Measurements from ENCODE around the gene KCNRG. TPM values are rescaled to one million over a fixed set of nuclear protein-coding genes. Genes with fewer than 3 reads are reported as not detected.

The KCNRG gene
- total RNA-seq, 1 donor from 2014 or later: 0.61 TPM

DNA sequence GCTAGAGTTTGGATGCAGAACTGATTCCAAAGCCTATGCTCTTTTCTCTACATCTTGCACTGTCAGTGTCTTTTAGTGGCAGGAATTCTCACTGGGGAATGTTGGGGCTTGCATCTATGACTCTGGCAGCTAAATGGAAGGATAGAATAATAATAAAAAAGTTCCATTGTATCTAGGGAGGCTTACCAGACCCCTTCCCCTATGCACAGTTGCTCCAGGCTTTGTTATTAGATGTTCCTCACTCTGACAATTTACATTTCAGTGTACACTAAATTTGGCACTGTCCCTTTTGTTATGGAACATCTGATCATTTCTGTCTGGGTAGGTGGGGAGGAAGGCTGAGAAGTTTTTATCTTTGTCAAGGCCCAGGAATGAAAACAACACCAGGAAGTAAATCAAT lies 22.1 kb upstream of the KCNRG start:
- no peak overlapping the region for H3K4me3 Mint-ChIP-seq (ENCODE audit: unreplicated experiment)
- Histone ChIP-seq H3K9me3 (ENCODE audit: insufficient read depth, low read depth, low read length) (no peaks in the 10 kb centered on the region), H3K27ac (ENCODE audit: low read depth, low read length) (no peak overlapping the region), H3K4me2 (ENCODE audit: low read length) (no peak overlapping the region), H3K36me3 (ENCODE audit: insufficient read depth, low read length) (peaks cover 6% of the 10 kb centered on the region), H3K4me3 (ENCODE audit: insufficient read depth, low read depth, low read length) (no peak overlapping the region), H3K79me2 (ENCODE audit: insufficient read depth, low read length) (peaks cover 8% of the 10 kb centered on the region), H4K20me1 (ENCODE audit: insufficient read depth, low read length) (peaks cover 2% of the 10 kb centered on the region), H2AFZ (ENCODE audit: low read depth, low read length) (no peak overlapping the region), H3K4me1 (ENCODE audit: insufficient read depth, low read length) (peaks cover 6% of the 10 kb centered on the region), H3K27me3 (ENCODE audit: insufficient read depth, low read length) (no peaks in the 10 kb centered on the region), H3K9ac (ENCODE audit: low read length) (no peak overlapping the region)
- no peak for TF ChIP-seq EZH2 (IDR thresholded peaks at IDR 0.05; ENCODE audit: insufficient read depth, low read length)
- TF ChIP-seq, protein P1, sequence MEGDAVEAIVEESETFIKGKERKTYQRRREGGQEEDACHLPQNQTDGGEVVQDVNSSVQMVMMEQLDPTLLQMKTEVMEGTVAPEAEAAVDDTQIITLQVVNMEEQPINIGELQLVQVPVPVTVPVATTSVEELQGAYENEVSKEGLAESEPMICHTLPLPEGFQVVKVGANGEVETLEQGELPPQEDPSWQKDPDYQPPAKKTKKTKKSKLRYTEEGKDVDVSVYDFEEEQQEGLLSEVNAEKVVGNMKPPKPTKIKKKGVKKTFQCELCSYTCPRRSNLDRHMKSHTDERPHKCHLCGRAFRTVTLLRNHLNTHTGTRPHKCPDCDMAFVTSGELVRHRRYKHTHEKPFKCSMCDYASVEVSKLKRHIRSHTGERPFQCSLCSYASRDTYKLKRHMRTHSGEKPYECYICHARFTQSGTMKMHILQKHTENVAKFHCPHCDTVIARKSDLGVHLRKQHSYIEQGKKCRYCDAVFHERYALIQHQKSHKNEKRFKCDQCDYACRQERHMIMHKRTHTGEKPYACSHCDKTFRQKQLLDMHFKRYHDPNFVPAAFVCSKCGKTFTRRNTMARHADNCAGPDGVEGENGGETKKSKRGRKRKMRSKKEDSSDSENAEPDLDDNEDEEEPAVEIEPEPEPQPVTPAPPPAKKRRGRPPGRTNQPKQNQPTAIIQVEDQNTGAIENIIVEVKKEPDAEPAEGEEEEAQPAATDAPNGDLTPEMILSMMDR (IDR thresholded peaks at IDR 0.05; ENCODE audit: insufficient read depth, low read depth, low read length): no peak
- FAIRE-seq: no peak
- no peak overlapping the region for H3K27ac Mint-ChIP-seq (ENCODE audit: unreplicated experiment)
- no peaks in the 10 kb centered on the region for H3K27me3 Mint-ChIP-seq (ENCODE audit: low read depth, unreplicated experiment)
- H3K9me3 Mint-ChIP-seq (ENCODE audit: unreplicated experiment): no peaks in the 10 kb centered on the region
- peaks cover 6% of the 10 kb centered on the region for H3K4me1 Mint-ChIP-seq (ENCODE audit: low read depth, unreplicated experiment)
- DNase-seq (ENCODE audit: low read depth): no peak
- H3K36me3 Mint-ChIP-seq (ENCODE audit: low read depth, unreplicated experiment): no peaks in the 10 kb centered on the region

DNA sequence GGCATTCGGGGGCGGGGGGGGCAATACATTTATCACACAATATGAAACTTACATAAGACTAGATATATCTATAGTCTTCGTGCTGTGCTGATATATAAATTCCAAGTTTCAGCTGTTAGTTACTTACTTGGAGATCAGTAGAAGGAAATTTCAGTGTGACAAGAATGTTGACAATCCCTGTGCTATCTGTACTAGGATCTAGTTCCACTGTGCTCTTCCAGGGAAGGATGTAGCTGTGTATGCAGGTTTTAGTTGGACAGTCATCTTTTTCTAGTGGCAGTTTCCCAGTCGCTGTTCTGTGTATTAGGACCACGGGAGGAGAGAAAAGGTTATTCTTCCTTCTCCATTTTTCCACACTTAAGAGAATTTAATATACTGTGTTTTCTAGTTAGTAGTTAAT lies 21.6 kb upstream of the KCNRG start:
- Histone ChIP-seq H3K9ac (ENCODE audit: low read length) (no peak overlapping the region), H3K27ac (ENCODE audit: low read depth, low read length) (no peak overlapping the region), H3K4me3 (ENCODE audit: insufficient read depth, low read depth, low read length) (no peak overlapping the region), H3K27me3 (ENCODE audit: insufficient read depth, low read length) (no peaks in the 10 kb centered on the region), H3K4me2 (ENCODE audit: low read length) (no peak overlapping the region), H2AFZ (ENCODE audit: low read depth, low read length) (no peak overlapping the region), H3K79me2 (ENCODE audit: insufficient read depth, low read length) (peaks cover 14% of the 10 kb centered on the region), H3K4me1 (ENCODE audit: insufficient read depth, low read length) (peaks cover 10% of the 10 kb centered on the region), H3K36me3 (ENCODE audit: insufficient read depth, low read length) (peaks cover 6% of the 10 kb centered on the region), H4K20me1 (ENCODE audit: insufficient read depth, low read length) (peaks cover 7% of the 10 kb centered on the region), H3K9me3 (ENCODE audit: insufficient read depth, low read depth, low read length) (no peaks in the 10 kb centered on the region)
- Mint-ChIP-seq H3K36me3 (ENCODE audit: low read depth, unreplicated experiment) (no peaks in the 10 kb centered on the region), H3K4me1 (ENCODE audit: low read depth, unreplicated experiment) (peaks cover 11% of the 10 kb centered on the region), H3K27me3 (ENCODE audit: low read depth, unreplicated experiment) (no peaks in the 10 kb centered on the region), H3K9me3 (ENCODE audit: unreplicated experiment) (no peaks in the 10 kb centered on the region), H3K4me3 (ENCODE audit: unreplicated experiment) (no peak overlapping the region), H3K27ac (ENCODE audit: unreplicated experiment) (no peak overlapping the region)
- TF ChIP-seq EZH2 (IDR thresholded peaks at IDR 0.05; ENCODE audit: insufficient read depth, low read length): no peak
- TF ChIP-seq, protein P1 (IDR thresholded peaks at IDR 0.05; ENCODE audit: insufficient read depth, low read depth, low read length): no peak
- FAIRE-seq (no peak), DNase-seq (ENCODE audit: low read depth) (no peak)

DNA sequence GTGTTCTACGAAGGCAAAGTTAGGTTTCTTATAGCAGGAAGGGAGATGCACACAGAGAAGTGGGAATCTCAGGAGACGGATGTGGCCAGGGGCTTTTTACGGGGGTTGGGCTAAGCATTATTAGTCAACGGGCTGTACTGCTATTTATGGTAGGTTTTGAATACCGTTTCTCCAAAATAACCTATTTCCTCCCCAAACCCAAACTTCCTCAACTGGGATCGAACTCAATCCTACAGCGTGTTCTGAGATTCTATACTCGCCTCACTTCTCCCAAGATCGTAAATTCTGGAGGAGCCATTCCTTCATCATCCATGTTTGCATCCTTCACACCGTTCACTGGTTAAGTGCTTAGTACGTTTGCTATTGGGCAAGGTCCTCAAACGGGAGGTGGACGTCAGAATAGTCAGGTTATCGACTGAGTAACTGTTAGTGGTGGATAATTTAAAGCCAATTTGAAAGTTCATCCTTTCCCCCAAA lies 19.6 kb upstream of the KCNRG start:
- Mint-ChIP-seq H3K4me1 (ENCODE audit: low read depth, unreplicated experiment) (peaks cover 16% of the 10 kb centered on the region), H3K27me3 (ENCODE audit: low read depth, unreplicated experiment) (no peaks in the 10 kb centered on the region), H3K4me3 (ENCODE audit: unreplicated experiment) (peak overlapping the region; percentile 81), H3K36me3 (ENCODE audit: low read depth, unreplicated experiment) (peaks cover 4% of the 10 kb centered on the region), H3K9me3 (ENCODE audit: unreplicated experiment) (no peaks in the 10 kb centered on the region), H3K27ac (ENCODE audit: unreplicated experiment) (peak overlapping the region; percentile 31)
- Histone ChIP-seq H3K4me3 (ENCODE audit: insufficient read depth, low read depth, low read length) (peak overlapping the region; percentile 61), H3K27ac (ENCODE audit: low read depth, low read length) (peak overlapping the region; percentile 87), H3K9ac (ENCODE audit: low read length) (peak overlapping the region; percentile 90), H2AFZ (ENCODE audit: low read depth, low read length) (peak overlapping the region; percentile 28), H3K4me2 (ENCODE audit: low read length) (peak overlapping the region; percentile 80), H3K79me2 (ENCODE audit: insufficient read depth, low read length) (peaks cover 34% of the 10 kb centered on the region), H3K9me3 (ENCODE audit: insufficient read depth, low read depth, low read length) (no peaks in the 10 kb centered on the region), H3K4me1 (ENCODE audit: insufficient read depth, low read length) (peaks cover 17% of the 10 kb centered on the region), H3K36me3 (ENCODE audit: insufficient read depth, low read length) (peaks cover 20% of the 10 kb centered on the region), H4K20me1 (ENCODE audit: insufficient read depth, low read length) (peaks cover 24% of the 10 kb centered on the region), H3K27me3 (ENCODE audit: insufficient read depth, low read length) (no peaks in the 10 kb centered on the region)
- TF ChIP-seq EZH2 (IDR thresholded peaks at IDR 0.05; ENCODE audit: insufficient read depth, low read length): no peak
- TF ChIP-seq, protein P1 (IDR thresholded peaks at IDR 0.05; ENCODE audit: insufficient read depth, low read depth, low read length): no peak
- peak; percentile 26 for DNase-seq (ENCODE audit: low read depth)
- FAIRE-seq: no peak
